Osteoblast (primary cell): ENCODE measurements around the gene TDRD3. TPM values are rescaled to one million over a fixed set of nuclear protein-coding genes. Genes with fewer than 3 reads are reported as not detected.

Experiments
- DNase-seq: peaks from one replicate; pipeline ENCODE4 v3.0.0; 2011; ENCODE audit warnings: low spot score, mixed read lengths; ENCODE audit not compliant: insufficient read length; ENCODE audit errors: missing footprints
- H2AFZ ChIP-seq: 2 replicates; pipeline ENCODE4 v1.6.0; 2011; ENCODE audit warnings: mild to moderate bottlenecking, low read length
- H3K27ac ChIP-seq: 2 replicates; pipeline ENCODE4 v1.5.1; 2011; ENCODE audit warnings: mild to moderate bottlenecking, low read depth, low read length, moderate library complexity
- H3K27me3 ChIP-seq: 2 replicates; pipeline ENCODE4 v1.6.0; 2012; ENCODE audit warnings: mild to moderate bottlenecking, control low read depth, inconsistent platforms, low read length, moderate library complexity; ENCODE audit not compliant: insufficient read depth
- H3K36me3 ChIP-seq: 2 replicates; pipeline ENCODE4 v1.5.1; 2011; ENCODE audit warnings: mild to moderate bottlenecking, low read length, control low read depth, moderate library complexity; ENCODE audit not compliant: insufficient read depth
- H3K4me1 ChIP-seq: 2 replicates; pipeline ENCODE4 v1.5.1; 2011; ENCODE audit warnings: mild to moderate bottlenecking, low read length, control low read depth, moderate library complexity; ENCODE audit not compliant: insufficient read depth
- H3K4me2 ChIP-seq: 2 replicates; pipeline ENCODE4 v1.6.0; 2011; ENCODE audit warnings: mild to moderate bottlenecking, low read length; ENCODE audit not compliant: insufficient read depth
- H3K4me3 ChIP-seq: fragments of 200-600 bp; sonication (generic); 3 replicates; pipeline ENCODE4 v1.5.1; 2012; ENCODE audit warnings: mild to moderate bottlenecking, low read length, inconsistent platforms; ENCODE audit not compliant: insufficient read depth
- H3K79me2 ChIP-seq: 2 replicates; pipeline ENCODE4 v1.6.0; 2012; ENCODE audit warnings: mild to moderate bottlenecking, low read length, control low read depth, inconsistent platforms; ENCODE audit not compliant: insufficient read depth
- H3K9me3 ChIP-seq: 2 replicates; pipeline ENCODE4 v1.5.1; 2011; ENCODE audit warnings: low read depth, low read length, control low read depth
- H4K20me1 ChIP-seq: 2 replicates; pipeline ENCODE4 v1.6.0; 2012; ENCODE audit warnings: mild to moderate bottlenecking, low read length, control low read depth; ENCODE audit not compliant: insufficient read depth
- CTCF ChIP-seq: IDR thresholded peaks from 2 replicates; pipeline ENCODE4 v1.5.1; 2011; ENCODE audit warnings: mild to moderate bottlenecking, low read depth, low read length, moderate library complexity; ENCODE audit errors: extremely low read depth
- total RNA-seq: library from RNA; depleted of rRNA; stranded (reverse); fragments of >200 nt; gene quantifications from 2 replicates; pipeline ENCODE4 v1.2.3, GENCODE V29; 2012

TDRD3 gene
- total RNA-seq, 1 donor: 33.7 TPM

- Histone ChIP-seq H3K9me3 (no peaks in the 10 kb centered on the region), H3K36me3 (no peaks in the 10 kb centered on the region), H4K20me1 (no peaks in the 10 kb centered on the region), H3K79me2 (no peaks in the 10 kb centered on the region), H3K4me1 (peaks cover 13% of the 10 kb centered on the region), H3K27me3 (no peaks in the 10 kb centered on the region), H3K27ac (no peak overlapping the region), H3K4me3 (no peak overlapping the region), H3K4me2 (no peak overlapping the region), H2AFZ (no peak overlapping the region)
- no peak for DNase-seq
- no peak for TF ChIP-seq CTCF
These were observed 174.6 kb downstream of the TDRD3 start for GRCh38 chr13:60571571-60571970.

- H3K27ac ChIP-seq: no peak overlapping the region
- no peaks in the 10 kb centered on the region for H3K27me3 ChIP-seq
- TF ChIP-seq CTCF: no peak
- peaks cover 13% of the 10 kb centered on the region for H3K4me1 ChIP-seq
- H4K20me1 ChIP-seq: no peaks in the 10 kb centered on the region
- H2AFZ ChIP-seq: no peak overlapping the region
- peak overlapping the region; percentile 23 for H3K4me2 ChIP-seq
- H3K36me3 ChIP-seq: no peaks in the 10 kb centered on the region
- no peaks in the 10 kb centered on the region for H3K79me2 ChIP-seq
- no peak overlapping the region for H3K4me3 ChIP-seq
- no peaks in the 10 kb centered on the region for H3K9me3 ChIP-seq
- DNase-seq: no peak
These were observed 175.2 kb downstream of the TDRD3 start for GRCh38 chr13:60572003-60572798.

GRCh38 chr13:60572855-60573254, 175.8 kb downstream of the TDRD3 start:
- Histone ChIP-seq H3K27ac (no peak overlapping the region), H3K4me2 (peak overlapping the region; percentile 23)
- no peak for TF ChIP-seq CTCF

GRCh38 chr13:60574735-60575134, 177.7 kb downstream of the TDRD3 start:
- H3K4me3 ChIP-seq: no peak overlapping the region
- H3K4me2 ChIP-seq: no peak overlapping the region
- no peak overlapping the region for H2AFZ ChIP-seq
- H3K27ac ChIP-seq: no peak overlapping the region
- no peak for DNase-seq
- no peaks in the 10 kb centered on the region for H3K79me2 ChIP-seq
- H3K27me3 ChIP-seq: no peaks in the 10 kb centered on the region
- no peaks in the 10 kb centered on the region for H3K9me3 ChIP-seq
- no peak for TF ChIP-seq CTCF
- peaks cover 13% of the 10 kb centered on the region for H3K4me1 ChIP-seq
- no peaks in the 10 kb centered on the region for H3K36me3 ChIP-seq
- no peaks in the 10 kb centered on the region for H4K20me1 ChIP-seq

More at GRCh38 chr13:60572855-60573254, 175.8 kb downstream of the TDRD3 start:
- DNase-seq: no peak
- no peaks in the 10 kb centered on the region for H4K20me1 ChIP-seq
- H3K4me3 ChIP-seq: no peak overlapping the region
- no peaks in the 10 kb centered on the region for H3K79me2 ChIP-seq
- no peak overlapping the region for H2AFZ ChIP-seq
- H3K27me3 ChIP-seq: no peaks in the 10 kb centered on the region
- H3K36me3 ChIP-seq: no peaks in the 10 kb centered on the region
- H3K9me3 ChIP-seq: no peaks in the 10 kb centered on the region
- H3K4me1 ChIP-seq: peaks cover 13% of the 10 kb centered on the region
